Nephron (organoid): ENCODE measurements around the gene GPR83.

Experiments
- H3K27ac Mint-ChIP-seq, 3 experiments: 2 replicates each; pipeline ENCODE4 v1.8.0; 2020; ENCODE audit warnings: mixed read lengths in 3 of 3, mild to moderate bottlenecking in 2 of 3, moderate library complexity in 1 of 3
- H3K27me3 Mint-ChIP-seq: 2 replicates; pipeline ENCODE4 v1.8.0; 2021; ENCODE audit warnings: low read depth, mild to moderate bottlenecking, moderate library complexity, mixed read lengths
- H3K36me3 Mint-ChIP-seq: 2 replicates; pipeline ENCODE4 v1.8.0; 2020; ENCODE audit warnings: low read depth, mixed read lengths
- H3K4me1 Mint-ChIP-seq: 2 replicates; pipeline ENCODE4 v1.8.0; 2020; ENCODE audit warnings: mixed read lengths
- H3K4me3 Mint-ChIP-seq, 3 experiments: 2 replicates each; pipeline ENCODE4 v1.8.0; 2020; ENCODE audit warnings: mild to moderate bottlenecking in 3 of 3, mixed read lengths in 3 of 3, moderate library complexity in 2 of 3
- H3K9me3 Mint-ChIP-seq: 2 replicates; pipeline ENCODE4 v1.8.0; 2020; ENCODE audit warnings: mixed read lengths
- CTCF ChIP-seq, 3 experiments: fragments of 200-600 bp; sonication (generic); IDR thresholded peaks; one replicate each; pipeline ENCODE4 v1.5.0; 2021; ENCODE audit warnings: antibody characterized with exemption in 3 of 3; ENCODE audit not compliant: unreplicated experiment in 3 of 3

GPR83 gene

GRCh38 chr11:94400839-94401772 is at the start of gene GPR83:
GPR83 (minus strand) TSS chr11:94401419; CDS start chr11:94401247, 172 bp downstream.
- peak within 1 kb of the TSS; percentile 83 to 87 (median 86) for H3K4me3 Mint-ChIP-seq
- H3K27me3 Mint-ChIP-seq = peaks cover 58% of the 10 kb centered on the region
- H3K36me3 Mint-ChIP-seq = no peaks in the 10 kb centered on the region
- peaks cover 8% of the 10 kb centered on the region for H3K4me1 Mint-ChIP-seq
- TF ChIP-seq CTCF (IDR thresholded peaks at IDR 0.05; ENCODE audit: unreplicated experiment in 3 of 3) = no peak
- no peaks in the 10 kb centered on the region for H3K9me3 Mint-ChIP-seq
- H3K27ac Mint-ChIP-seq = no peak within 1 kb of the TSS

- no peaks in the 10 kb centered on the region for H3K4me1 Mint-ChIP-seq
- H3K27me3 Mint-ChIP-seq = no peaks in the 10 kb centered on the region
- TF ChIP-seq CTCF (IDR thresholded peaks at IDR 0.05; ENCODE audit: unreplicated experiment in 3 of 3) = no peak
- no peaks in the 10 kb centered on the region for H3K9me3 Mint-ChIP-seq
- H3K27ac Mint-ChIP-seq = no peak overlapping the region
- no peak overlapping the region for H3K4me3 Mint-ChIP-seq
- peaks cover 24% of the 10 kb centered on the region for H3K36me3 Mint-ChIP-seq
Measured at GRCh38 chr11:94450048-94450447, 48.8 kb upstream of the GPR83 start.

GRCh38 chr11:94449437-94449836 is 48.2 kb upstream of the GPR83 start:
- Mint-ChIP-seq H3K9me3 (no peaks in the 10 kb centered on the region), H3K36me3 (peaks cover 23% of the 10 kb centered on the region), H3K4me1 (no peaks in the 10 kb centered on the region), H3K27me3 (no peaks in the 10 kb centered on the region), H3K27ac (no peak overlapping the region), H3K4me3 (no peak overlapping the region)
- no peak for TF ChIP-seq CTCF (IDR thresholded peaks at IDR 0.05; ENCODE audit: unreplicated experiment in 3 of 3)

- Mint-ChIP-seq H3K9me3 (no peaks in the 10 kb centered on the region), H3K36me3 (peaks cover 26% of the 10 kb centered on the region), H3K4me3 (no peak overlapping the region), H3K27me3 (no peaks in the 10 kb centered on the region), H3K4me1 (no peaks in the 10 kb centered on the region), H3K27ac (no peak overlapping the region)
- no peak for TF ChIP-seq CTCF (IDR thresholded peaks at IDR 0.05; ENCODE audit: unreplicated experiment in 3 of 3)
Measured at GRCh38 chr11:94449029-94449428, 47.8 kb upstream of the GPR83 start.

- Mint-ChIP-seq H3K27me3 (no peaks in the 10 kb centered on the region), H3K4me1 (no peaks in the 10 kb centered on the region), H3K27ac (no peak overlapping the region), H3K4me3 (no peak overlapping the region), H3K36me3 (peaks cover 24% of the 10 kb centered on the region), H3K9me3 (no peaks in the 10 kb centered on the region)
- no peak for TF ChIP-seq CTCF (IDR thresholded peaks at IDR 0.05; ENCODE audit: unreplicated experiment in 3 of 3)
Measured at GRCh38 chr11:94447149-94447548, 45.9 kb upstream of the GPR83 start.

- Mint-ChIP-seq H3K9me3 (no peaks in the 10 kb centered on the region), H3K27me3 (no peaks in the 10 kb centered on the region), H3K36me3 (peaks cover 24% of the 10 kb centered on the region), H3K4me1 (no peaks in the 10 kb centered on the region), H3K27ac (no peak overlapping the region), H3K4me3 (no peak overlapping the region)
- no peak for TF ChIP-seq CTCF (IDR thresholded peaks at IDR 0.05; ENCODE audit: unreplicated experiment in 3 of 3)
Measured at GRCh38 chr11:94445641-94446040, 44.4 kb upstream of the GPR83 start.
